ENCODE results near the gene TMEM245.

DNA sequence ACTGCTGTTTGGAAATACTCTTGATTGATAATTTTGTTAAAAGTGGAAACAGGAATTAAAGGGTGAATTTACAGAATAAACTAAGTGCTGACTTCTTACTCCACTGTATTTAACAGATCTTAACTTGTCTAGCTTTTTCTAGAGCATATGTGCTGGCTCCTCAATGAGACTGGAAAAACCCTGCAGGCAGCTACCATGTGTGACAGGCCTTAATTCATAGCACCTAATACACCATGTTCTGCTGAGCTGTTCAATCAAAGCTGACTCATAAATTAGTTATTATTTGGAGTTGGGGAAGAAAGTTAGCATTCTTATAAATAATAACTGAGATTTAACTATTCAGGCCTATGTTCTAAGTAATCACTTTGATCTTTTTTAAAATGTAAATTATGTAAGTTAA lies 135.9 kb downstream of the TMEM245 start:
- TF ChIP-seq, protein P1, sequence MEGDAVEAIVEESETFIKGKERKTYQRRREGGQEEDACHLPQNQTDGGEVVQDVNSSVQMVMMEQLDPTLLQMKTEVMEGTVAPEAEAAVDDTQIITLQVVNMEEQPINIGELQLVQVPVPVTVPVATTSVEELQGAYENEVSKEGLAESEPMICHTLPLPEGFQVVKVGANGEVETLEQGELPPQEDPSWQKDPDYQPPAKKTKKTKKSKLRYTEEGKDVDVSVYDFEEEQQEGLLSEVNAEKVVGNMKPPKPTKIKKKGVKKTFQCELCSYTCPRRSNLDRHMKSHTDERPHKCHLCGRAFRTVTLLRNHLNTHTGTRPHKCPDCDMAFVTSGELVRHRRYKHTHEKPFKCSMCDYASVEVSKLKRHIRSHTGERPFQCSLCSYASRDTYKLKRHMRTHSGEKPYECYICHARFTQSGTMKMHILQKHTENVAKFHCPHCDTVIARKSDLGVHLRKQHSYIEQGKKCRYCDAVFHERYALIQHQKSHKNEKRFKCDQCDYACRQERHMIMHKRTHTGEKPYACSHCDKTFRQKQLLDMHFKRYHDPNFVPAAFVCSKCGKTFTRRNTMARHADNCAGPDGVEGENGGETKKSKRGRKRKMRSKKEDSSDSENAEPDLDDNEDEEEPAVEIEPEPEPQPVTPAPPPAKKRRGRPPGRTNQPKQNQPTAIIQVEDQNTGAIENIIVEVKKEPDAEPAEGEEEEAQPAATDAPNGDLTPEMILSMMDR (IDR thresholded peaks at IDR 0.05): no peak
- TF ChIP-seq POLR2A (IDR thresholded peaks at IDR 0.05; ENCODE audit: low read depth): no peak
- no peak for TF ChIP-seq POLR2AphosphoS5 (IDR thresholded peaks at IDR 0.05)
- no peak for TF ChIP-seq EP300 (IDR thresholded peaks at IDR 0.05)

Measured in esophagus muscularis mucosa (tissue), 4 donors.